ENCODE data around the gene CTNNA2. TPM values are rescaled to one million over a fixed set of nuclear protein-coding genes. Genes with fewer than 3 reads are reported as not detected.

The CTNNA2 gene
- total RNA-seq, 1 experiment from 2014 or later, result not detected

- Histone ChIP-seq H3K4me1 (replicated peaks; ENCODE audit: insufficient read depth) (no peaks in the 10 kb centered on the region), H2AFZ (no peak overlapping the region), H3F3A (ENCODE audit: insufficient read depth, low read depth) (no peaks in the 10 kb centered on the region), H3K36me3 (ENCODE audit: low read depth) (no peaks in the 10 kb centered on the region), H3K79me2 (ENCODE audit: low read depth) (no peaks in the 10 kb centered on the region), H3K4me2 (no peak overlapping the region), H3K9me3 (ENCODE audit: insufficient read depth, low read depth) (no peaks in the 10 kb centered on the region), H3K4me3 (no peak overlapping the region), H3K27ac (no peak overlapping the region), H4K20me1 (ENCODE audit: insufficient read depth) (no peaks in the 10 kb centered on the region), H3K27me3 (ENCODE audit: insufficient read depth, low read depth) (peaks cover 3% of the 10 kb centered on the region; the same call in 1 of the 2 replicates), H3K9me2 (ENCODE audit: insufficient read depth) (no peaks in the 10 kb centered on the region)
- ChIA-PET CTCF (no interaction called here), POLR2A (ENCODE audit: unreplicated experiment) (no interaction called here)
- intact Hi-C loops (cut with micrococcal nuclease; ENCODE audit: unreplicated experiment), result no loop called here
- BruUV-seq (replicated peaks), result no TSS peak
- TF ChIP-seq CTCF (conservative IDR thresholded peaks at IDR 0.05) (no peak), EZH2 (IDR thresholded peaks at IDR 0.05; ENCODE audit: low read depth) (no peak)
- DNase-seq, result no peak
These were observed 403.4 kb downstream of the CTNNA2 start for GRCh38 chr2:79916285-79916684.

- no peak overlapping the region for H3K4me2 ChIP-seq
- no peaks in the 10 kb centered on the region for H3K79me2 ChIP-seq (ENCODE audit: low read depth)
These were observed 407.7 kb downstream of the CTNNA2 start for GRCh38 chr2:79920512-79921076.

GRCh38 chr2:79929624-79930023 is 416.8 kb downstream of the CTNNA2 start:
- Histone ChIP-seq H3K27me3 (ENCODE audit: insufficient read depth, low read depth) (no peaks in the 10 kb centered on the region), H3K4me1 (replicated peaks; ENCODE audit: insufficient read depth) (no peaks in the 10 kb centered on the region), H3K4me3 (no peak overlapping the region), H2AFZ (no peak overlapping the region), H3K4me2 (no peak overlapping the region), H4K20me1 (ENCODE audit: insufficient read depth) (no peaks in the 10 kb centered on the region), H3K9me3 (ENCODE audit: insufficient read depth, low read depth) (no peaks in the 10 kb centered on the region), H3K9me2 (ENCODE audit: insufficient read depth) (no peaks in the 10 kb centered on the region), H3K36me3 (ENCODE audit: low read depth) (no peaks in the 10 kb centered on the region), H3K79me2 (ENCODE audit: low read depth) (no peaks in the 10 kb centered on the region), H3K27ac (no peak overlapping the region), H3F3A (ENCODE audit: insufficient read depth, low read depth) (no peaks in the 10 kb centered on the region)
- CTCF ChIA-PET, result no interaction called here
- intact Hi-C loops (cut with micrococcal nuclease; ENCODE audit: unreplicated experiment), result no loop called here
- TF ChIP-seq EZH2 (IDR thresholded peaks at IDR 0.05; ENCODE audit: low read depth), result no peak
- no peak for TF ChIP-seq CTCF (conservative IDR thresholded peaks at IDR 0.05)
- DNase-seq, result no peak
- POLR2A ChIA-PET (ENCODE audit: unreplicated experiment), result no interaction called here
- BruUV-seq (replicated peaks), result no TSS peak

More at GRCh38 chr2:79920512-79921076, 407.7 kb downstream of the CTNNA2 start:
- H3K4me3 ChIP-seq, result no peak overlapping the region
- intact Hi-C loops (cut with micrococcal nuclease; ENCODE audit: unreplicated experiment), result no loop called here
- H3F3A ChIP-seq (ENCODE audit: insufficient read depth, low read depth), result no peaks in the 10 kb centered on the region
- no peak overlapping the region for H2AFZ ChIP-seq
- H3K36me3 ChIP-seq (ENCODE audit: low read depth), result no peaks in the 10 kb centered on the region
- DNase-seq, result no peak
- peaks cover 10% of the 10 kb centered on the region; the same call in 1 of the 2 replicates for H3K27me3 ChIP-seq (ENCODE audit: insufficient read depth, low read depth)
- TF ChIP-seq CTCF (conservative IDR thresholded peaks at IDR 0.05) (no peak), EZH2 (IDR thresholded peaks at IDR 0.05; ENCODE audit: low read depth) (no peak)
- no TSS peak for BruUV-seq (replicated peaks)
- no peaks in the 10 kb centered on the region for H3K9me3 ChIP-seq (ENCODE audit: insufficient read depth, low read depth)
- POLR2A ChIA-PET (ENCODE audit: unreplicated experiment), result no interaction called here
- no peaks in the 10 kb centered on the region for H4K20me1 ChIP-seq (ENCODE audit: insufficient read depth)
- H3K27ac ChIP-seq, result no peak overlapping the region
- H3K9me2 ChIP-seq (ENCODE audit: insufficient read depth), result no peaks in the 10 kb centered on the region
- CTCF ChIA-PET, result no interaction called here
- H3K4me1 ChIP-seq (replicated peaks; ENCODE audit: insufficient read depth), result no peaks in the 10 kb centered on the region

Measured in PC-9 (cell line).